Measurements from ENCODE around the gene ANKRD29. TPM values are rescaled to one million over a fixed set of nuclear protein-coding genes. Genes with fewer than 3 reads are reported as not detected.

ANKRD29 gene
- total RNA-seq, 2 experiments from 2014 or later = not detected

DNA sequence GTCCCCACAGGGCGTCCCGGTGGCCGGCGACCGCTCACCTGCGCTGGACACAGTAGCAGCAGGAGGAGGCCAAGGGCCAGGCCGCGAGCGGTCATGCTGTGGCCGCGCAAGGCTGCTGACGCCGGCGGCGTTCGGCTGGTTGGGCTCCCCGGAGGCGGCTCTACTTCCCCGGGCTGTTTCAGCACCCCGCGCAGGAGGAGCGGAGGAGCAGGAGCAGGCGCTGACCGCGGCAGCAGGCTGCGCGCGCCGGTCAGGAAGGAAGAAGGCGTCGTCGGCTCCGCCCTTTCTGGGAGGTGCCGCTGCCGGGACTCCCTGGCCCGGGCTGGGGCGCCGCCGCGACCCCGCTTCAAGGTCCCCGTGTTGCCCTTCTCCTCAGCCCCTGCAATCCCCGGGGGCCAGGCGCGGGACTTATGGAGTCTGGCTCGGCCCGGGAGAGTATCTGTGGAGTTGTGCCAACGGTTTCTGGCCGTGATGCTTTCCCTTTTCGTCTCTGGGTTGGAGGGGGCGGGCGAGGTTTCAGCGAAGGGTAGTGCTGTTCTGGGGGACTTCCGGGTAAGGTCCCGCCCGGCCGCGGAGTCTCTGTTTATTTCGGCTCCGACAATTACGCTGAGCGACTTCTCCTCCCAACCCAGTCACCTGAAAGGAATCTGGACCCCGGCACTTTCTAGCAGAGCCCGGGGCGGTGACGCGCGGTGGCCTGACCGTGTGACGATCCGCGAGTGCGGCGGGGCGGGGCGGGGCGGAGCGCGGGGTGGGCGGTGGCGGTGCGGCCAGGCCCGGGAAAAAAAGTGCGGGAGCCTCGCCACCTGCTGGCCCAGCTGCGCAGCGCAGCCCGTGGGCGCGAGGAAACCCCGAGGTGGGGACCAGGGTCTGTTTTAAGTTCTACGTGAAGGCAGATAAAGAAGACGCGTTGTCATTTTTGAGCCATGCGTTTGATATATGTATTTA lies 76.2 kb downstream of the ANKRD29 start, which contains the start of gene NPC1:
Gene NPC1, minus strand, starts transcription at position 258 of the 948 bp plus-strand sequence. Its CDS starts 163 bp downstream, at position 95.
- DNase-seq = peak; percentile 91
- H3K9me3 Mint-ChIP-seq = no peaks in the 10 kb centered on the region
- peak within 1 kb of the TSS; percentile 94 for H3K4me3 Mint-ChIP-seq
- TF ChIP-seq, protein P1, sequence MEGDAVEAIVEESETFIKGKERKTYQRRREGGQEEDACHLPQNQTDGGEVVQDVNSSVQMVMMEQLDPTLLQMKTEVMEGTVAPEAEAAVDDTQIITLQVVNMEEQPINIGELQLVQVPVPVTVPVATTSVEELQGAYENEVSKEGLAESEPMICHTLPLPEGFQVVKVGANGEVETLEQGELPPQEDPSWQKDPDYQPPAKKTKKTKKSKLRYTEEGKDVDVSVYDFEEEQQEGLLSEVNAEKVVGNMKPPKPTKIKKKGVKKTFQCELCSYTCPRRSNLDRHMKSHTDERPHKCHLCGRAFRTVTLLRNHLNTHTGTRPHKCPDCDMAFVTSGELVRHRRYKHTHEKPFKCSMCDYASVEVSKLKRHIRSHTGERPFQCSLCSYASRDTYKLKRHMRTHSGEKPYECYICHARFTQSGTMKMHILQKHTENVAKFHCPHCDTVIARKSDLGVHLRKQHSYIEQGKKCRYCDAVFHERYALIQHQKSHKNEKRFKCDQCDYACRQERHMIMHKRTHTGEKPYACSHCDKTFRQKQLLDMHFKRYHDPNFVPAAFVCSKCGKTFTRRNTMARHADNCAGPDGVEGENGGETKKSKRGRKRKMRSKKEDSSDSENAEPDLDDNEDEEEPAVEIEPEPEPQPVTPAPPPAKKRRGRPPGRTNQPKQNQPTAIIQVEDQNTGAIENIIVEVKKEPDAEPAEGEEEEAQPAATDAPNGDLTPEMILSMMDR (IDR thresholded peaks at IDR 0.05) = peak; percentile 93
- peak within 1 kb of the TSS; percentile 94 for H3K27ac Mint-ChIP-seq
- ChIA-PET CTCF (interaction anchor here (0.9 to 2.7 kb wide), 8 partner anchors 12 to 98 kb away, joined by 3 to 19 read pairs (median 6); no protein-coding TSS in a partner anchor), POLR2A (interaction anchor here (0.7 to 1.9 kb wide), 5 partner anchors 11 to 429 kb away, joined by 3 to 7 read pairs (median 3); no protein-coding TSS in a partner anchor)
- intact Hi-C loops (cut with micrococcal nuclease) = loop anchor here (5.0 kb wide), 2 partner anchors 69 to 84 kb away; partner anchors contain the start of gene RMC1
- no peaks in the 10 kb centered on the region for H3K27me3 Mint-ChIP-seq
- H3K4me1 Mint-ChIP-seq (ENCODE audit: low read depth) = peaks cover 35% of the 10 kb centered on the region
- H3K36me3 Mint-ChIP-seq (ENCODE audit: low read depth) = peaks cover 8% of the 10 kb centered on the region
- ATAC-seq = peak; percentile 93

- ChIA-PET POLR2A (interaction anchor here (0.7 to 1.9 kb wide), 7 partner anchors 10 to 429 kb away, joined by 3 to 7 read pairs (median 4); no protein-coding TSS in a partner anchor), CTCF (interaction anchor here (0.9 to 2.0 kb wide), 4 partner anchors 45 to 98 kb away, joined by 4 to 19 read pairs (median 6); no protein-coding TSS in a partner anchor)
- no peaks in the 10 kb centered on the region for H3K9me3 Mint-ChIP-seq
- peak overlapping the region; percentile 92 for H3K27ac Mint-ChIP-seq
- H3K4me1 Mint-ChIP-seq (ENCODE audit: low read depth) = peaks cover 40% of the 10 kb centered on the region
- H3K27me3 Mint-ChIP-seq = no peaks in the 10 kb centered on the region
- TF ChIP-seq, protein P1 (IDR thresholded peaks at IDR 0.05) = no peak
- peaks cover 8% of the 10 kb centered on the region for H3K36me3 Mint-ChIP-seq (ENCODE audit: low read depth)
- intact Hi-C loops (cut with micrococcal nuclease) = loop anchor here (5.0 kb wide), 2 partner anchors 69 to 84 kb away; partner anchors contain the start of gene RMC1
- H3K4me3 Mint-ChIP-seq = peak overlapping the region; percentile 94
- DNase-seq (no peak), ATAC-seq (no peak)
These were observed 76.8 kb downstream of the ANKRD29 start for GRCh38 chr18:23585897-23586248.

DNA sequence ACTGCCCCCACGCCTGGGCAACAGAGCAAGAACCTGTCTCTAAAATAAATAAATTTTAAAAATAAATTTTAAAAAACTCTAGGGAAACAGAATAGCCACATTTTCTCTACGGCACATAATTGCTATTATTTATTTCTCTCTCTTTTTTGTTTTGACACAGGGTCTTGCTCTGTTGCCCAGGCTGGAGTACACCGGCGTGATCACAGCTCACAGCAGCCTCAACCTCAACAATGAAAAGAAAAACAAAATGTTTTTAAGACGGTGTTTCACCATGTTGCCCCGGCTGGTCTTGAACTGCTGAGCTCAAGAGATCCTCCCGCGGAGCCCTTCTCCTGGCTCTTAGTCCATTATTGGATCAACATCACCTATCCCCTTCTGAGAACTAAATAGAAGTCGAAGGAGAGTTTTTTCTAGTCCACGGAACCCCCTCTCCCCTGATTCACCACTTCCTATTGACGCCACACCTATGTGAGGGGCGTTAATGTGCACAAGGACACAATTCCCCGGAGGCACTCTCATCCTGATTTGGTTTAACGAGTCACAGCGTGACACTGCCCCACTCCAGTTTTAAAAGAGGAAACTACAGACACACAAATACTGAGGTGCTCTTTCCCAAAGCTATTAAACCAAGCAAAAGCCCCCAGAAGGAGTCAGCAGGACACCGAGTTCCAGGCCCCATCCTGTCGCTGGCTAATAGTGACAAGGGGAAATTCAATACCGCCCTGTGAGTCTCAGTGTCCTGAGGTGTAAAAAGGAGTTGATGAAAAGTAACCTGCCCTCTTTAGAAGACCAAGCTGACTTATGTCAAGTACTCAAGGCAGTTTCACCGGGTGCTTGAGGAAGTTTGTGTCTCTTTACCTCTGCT lies 77.5 kb downstream of the ANKRD29 start:
- Mint-ChIP-seq H3K9me3 (no peaks in the 10 kb centered on the region), H3K4me1 (ENCODE audit: low read depth) (peaks cover 42% of the 10 kb centered on the region), H3K36me3 (ENCODE audit: low read depth) (peaks cover 8% of the 10 kb centered on the region), H3K4me3 (peak overlapping the region; percentile 94), H3K27me3 (no peaks in the 10 kb centered on the region), H3K27ac (peak overlapping the region; percentile 92)
- no peak for ATAC-seq
- intact Hi-C loops (cut with micrococcal nuclease) = loop anchor here (5.0 kb wide), 2 partner anchors 68 to 83 kb away; partner anchors contain the start of gene RMC1
- ChIA-PET POLR2A (interaction anchor here (0.7 to 1.9 kb wide), 9 partner anchors 10 to 430 kb away, joined by 3 to 7 read pairs (median 4); no protein-coding TSS in a partner anchor), CTCF (interaction anchor here (0.9 to 2.0 kb wide), 4 partner anchors 44 to 97 kb away, joined by 4 to 19 read pairs (median 6); no protein-coding TSS in a partner anchor)
- DNase-seq = peak; percentile 44
- TF ChIP-seq, protein P1 (IDR thresholded peaks at IDR 0.05) = no peak

DNA sequence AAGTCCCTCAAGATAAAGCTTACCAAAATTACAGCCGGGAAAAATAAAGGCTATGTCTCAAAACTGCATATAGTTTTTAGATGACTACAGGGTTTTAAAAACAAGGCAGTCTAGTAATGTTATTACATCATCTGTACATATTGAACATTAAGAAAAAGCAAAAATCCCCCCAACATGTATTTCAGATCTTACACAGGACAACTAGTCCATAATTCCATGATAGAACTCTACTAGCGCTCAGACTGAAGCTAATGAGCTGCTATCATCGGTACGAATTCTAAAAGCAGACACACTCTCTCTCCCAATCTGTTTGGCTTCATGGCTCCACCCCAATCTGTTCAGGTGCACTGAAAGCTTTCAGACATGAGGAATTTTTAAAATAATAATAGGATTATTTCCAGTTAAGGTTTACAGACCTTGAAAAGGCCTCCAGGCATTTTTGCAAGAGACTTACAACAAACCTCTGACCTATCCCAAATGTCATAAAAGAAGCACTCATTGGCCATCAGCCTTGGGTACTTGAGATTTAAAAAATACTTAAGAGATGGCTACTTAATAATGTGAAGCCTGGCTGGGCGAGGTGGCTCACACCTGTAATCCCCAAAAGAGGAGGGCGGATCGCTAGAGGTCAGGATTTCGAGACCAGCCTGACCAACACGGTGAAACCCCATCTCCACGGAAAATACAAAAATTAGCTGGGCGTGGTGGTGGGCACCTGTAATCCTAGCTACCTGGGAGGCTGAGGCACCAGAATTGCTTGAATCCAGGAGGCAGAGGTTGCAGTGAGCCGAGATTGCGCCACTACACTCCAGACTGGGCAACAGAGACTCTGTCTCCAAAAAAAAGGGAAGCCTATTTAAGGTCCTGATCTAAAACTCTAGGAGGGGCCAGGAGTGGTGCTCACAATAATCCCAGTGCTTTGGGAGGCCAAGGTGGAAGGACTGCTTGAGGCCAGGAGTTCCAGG lies 78.4 kb downstream of the ANKRD29 start:
- H3K36me3 Mint-ChIP-seq (ENCODE audit: low read depth) = peaks cover 8% of the 10 kb centered on the region
- DNase-seq (no peak), ATAC-seq (no peak)
- peak overlapping the region; percentile 94 for H3K4me3 Mint-ChIP-seq
- no peaks in the 10 kb centered on the region for H3K9me3 Mint-ChIP-seq
- CTCF ChIA-PET = interaction anchor here (1.0 to 2.0 kb wide), 5 partner anchors 12 to 86 kb away, joined by 3 to 19 read pairs (median 4); no protein-coding TSS in a partner anchor
- intact Hi-C loops (cut with micrococcal nuclease) = no loop called here
- TF ChIP-seq, protein P1 (IDR thresholded peaks at IDR 0.05) = no peak
- no peaks in the 10 kb centered on the region for H3K27me3 Mint-ChIP-seq
- H3K4me1 Mint-ChIP-seq (ENCODE audit: low read depth) = peaks cover 43% of the 10 kb centered on the region
- POLR2A ChIA-PET = interaction anchor here (1.2 to 1.9 kb wide), 5 partner anchors 10 to 82 kb away, joined by 3 to 7 read pairs (median 6); no protein-coding TSS in a partner anchor
- H3K27ac Mint-ChIP-seq = no peak overlapping the region
